ENCODE measurements around the gene TMUB1. TPM values are rescaled to one million over a fixed set of nuclear protein-coding genes. Genes with fewer than 3 reads are reported as not detected.
"Not testable (repeated sequence)": the region's sequence is repeated elsewhere in the genome, so short reads cannot be mapped to it uniquely, and the experiment has no call there.

The TMUB1 gene
- total RNA-seq, 1 donor from 2014 or later = 12.5 TPM

- H3K27ac ChIP-seq (ENCODE audit: low read depth, low read length) = no peak overlapping the region
- no peaks in the 10 kb centered on the region for H3K9me3 ChIP-seq (ENCODE audit: control insufficient read depth in 3 of 3, low read length in 3 of 3)
- H3K9ac ChIP-seq (ENCODE audit: low read depth in 1 of 3, low read length in 3 of 3) = no peak overlapping the region
- peaks cover 6 to 21% (median 20%) of the 10 kb centered on the region in 3 donors for H3K36me3 ChIP-seq (ENCODE audit: control insufficient read depth in 3 of 3, insufficient read depth in 3 of 3, low read length in 3 of 3)
- no peaks in the 10 kb centered on the region for H3K4me1 ChIP-seq (ENCODE audit: control insufficient read depth in 3 of 3, insufficient read depth in 3 of 3, low read length in 3 of 3)
- no peak overlapping the region for H3K4me3 ChIP-seq (ENCODE audit: low read length in 3 of 3)
- H3K27me3 ChIP-seq (ENCODE audit: control insufficient read depth in 3 of 3, insufficient read depth in 3 of 3, low read length in 3 of 3) = peaks cover 0 to 7% (median 4%) of the 10 kb centered on the region in 3 donors
Measured at GRCh38 chr7:151045262-151045661, 38.0 kb downstream of the TMUB1 start.

GRCh38 chr7:151043959-151044358, 39.3 kb downstream of the TMUB1 start:
- Histone ChIP-seq H3K27ac (ENCODE audit: low read depth, low read length) (no peak overlapping the region), H3K36me3 (ENCODE audit: control insufficient read depth in 3 of 3, insufficient read depth in 3 of 3, low read length in 3 of 3) (peaks cover 6 to 21% (median 20%) of the 10 kb centered on the region in 3 donors), H3K4me3 (ENCODE audit: low read length in 3 of 3) (no peak overlapping the region), H3K4me1 (ENCODE audit: control insufficient read depth in 3 of 3, insufficient read depth in 3 of 3, low read length in 3 of 3) (peaks cover 4 to 9% (median 5%) of the 10 kb centered on the region in 3 donors), H3K9ac (ENCODE audit: low read depth in 1 of 3, low read length in 3 of 3) (no peak overlapping the region), H3K27me3 (ENCODE audit: control insufficient read depth in 3 of 3, insufficient read depth in 3 of 3, low read length in 3 of 3) (no peaks in the 10 kb centered on the region), H3K9me3 (ENCODE audit: control insufficient read depth in 3 of 3, low read length in 3 of 3) (no peaks in the 10 kb centered on the region)

GRCh38 chr7:151043449-151043848, 39.8 kb downstream of the TMUB1 start:
- not testable (repeated sequence) for H3K9ac ChIP-seq (ENCODE audit: low read depth in 1 of 3, low read length in 3 of 3); H3K27ac ChIP-seq (ENCODE audit: low read depth, low read length); H3K4me3 ChIP-seq (ENCODE audit: low read length in 3 of 3); H3K27me3 ChIP-seq (ENCODE audit: control insufficient read depth in 3 of 3, insufficient read depth in 3 of 3, low read length in 3 of 3); H3K9me3 ChIP-seq (ENCODE audit: control insufficient read depth in 3 of 3, low read length in 3 of 3)
- peaks cover 6 to 24% (median 21%) of the 10 kb centered on the region in 3 donors for H3K36me3 ChIP-seq (ENCODE audit: control insufficient read depth in 3 of 3, insufficient read depth in 3 of 3, low read length in 3 of 3)
- H3K4me1 ChIP-seq (ENCODE audit: control insufficient read depth in 3 of 3, insufficient read depth in 3 of 3, low read length in 3 of 3) = peaks cover 7 to 14% (median 8%) of the 10 kb centered on the region in 3 donors

GRCh38 chr7:151040616-151041375, 42.5 kb downstream of the TMUB1 start:
- H3K27ac ChIP-seq (ENCODE audit: low read depth, low read length) = no peak overlapping the region
- no peaks in the 10 kb centered on the region for H3K9me3 ChIP-seq (ENCODE audit: control insufficient read depth in 3 of 3, low read length in 3 of 3)
- peaks cover 19 to 39% (median 31%) of the 10 kb centered on the region in 3 donors for H3K36me3 ChIP-seq (ENCODE audit: control insufficient read depth in 3 of 3, insufficient read depth in 3 of 3, low read length in 3 of 3)
- H3K9ac ChIP-seq (ENCODE audit: low read depth in 1 of 3, low read length in 3 of 3) = no peak overlapping the region
- no peak overlapping the region for H3K4me3 ChIP-seq (ENCODE audit: low read length in 3 of 3)
- no peaks in the 10 kb centered on the region for H3K27me3 ChIP-seq (ENCODE audit: control insufficient read depth in 3 of 3, insufficient read depth in 3 of 3, low read length in 3 of 3)
- H3K4me1 ChIP-seq (ENCODE audit: control insufficient read depth in 3 of 3, insufficient read depth in 3 of 3, low read length in 3 of 3) = peaks cover 7 to 14% (median 8%) of the 10 kb centered on the region in 3 donors

- no peaks in the 10 kb centered on the region for H3K27me3 ChIP-seq (ENCODE audit: control insufficient read depth in 3 of 3, insufficient read depth in 3 of 3, low read length in 3 of 3)
- peaks cover 27 to 47% (median 38%) of the 10 kb centered on the region in 3 donors for H3K36me3 ChIP-seq (ENCODE audit: control insufficient read depth in 3 of 3, insufficient read depth in 3 of 3, low read length in 3 of 3)
- no peak overlapping the region for H3K27ac ChIP-seq (ENCODE audit: low read depth, low read length)
- no peak overlapping the region for H3K4me3 ChIP-seq (ENCODE audit: low read length in 3 of 3)
- H3K4me1 ChIP-seq (ENCODE audit: control insufficient read depth in 3 of 3, insufficient read depth in 3 of 3, low read length in 3 of 3) = peaks cover 14 to 21% (median 15%) of the 10 kb centered on the region in 3 donors
- H3K9ac ChIP-seq (ENCODE audit: low read depth in 1 of 3, low read length in 3 of 3) = no peak overlapping the region
- no peaks in the 10 kb centered on the region for H3K9me3 ChIP-seq (ENCODE audit: control insufficient read depth in 3 of 3, low read length in 3 of 3)
Measured at GRCh38 chr7:151039850-151040548, 43.3 kb downstream of the TMUB1 start.

- Histone ChIP-seq H3K9me3 (ENCODE audit: control insufficient read depth in 3 of 3, low read length in 3 of 3) (no peaks in the 10 kb centered on the region), H3K36me3 (ENCODE audit: control insufficient read depth in 3 of 3, insufficient read depth in 3 of 3, low read length in 3 of 3) (peaks cover 28 to 50% (median 41%) of the 10 kb centered on the region in 3 donors), H3K9ac (ENCODE audit: low read depth in 1 of 3, low read length in 3 of 3) (no peak overlapping the region), H3K27me3 (ENCODE audit: control insufficient read depth in 3 of 3, insufficient read depth in 3 of 3, low read length in 3 of 3) (no peaks in the 10 kb centered on the region), H3K27ac (ENCODE audit: low read depth, low read length) (peak overlapping the region; percentile 23), H3K4me1 (ENCODE audit: control insufficient read depth in 3 of 3, insufficient read depth in 3 of 3, low read length in 3 of 3) (peaks cover 22 to 29% (median 23%) of the 10 kb centered on the region in 3 donors), H3K4me3 (ENCODE audit: low read length in 3 of 3) (no peak overlapping the region)
Measured at GRCh38 chr7:151038951-151039849, 44.1 kb downstream of the TMUB1 start.

GRCh38 chr7:151035902-151036301, 47.4 kb downstream of the TMUB1 start:
- Histone ChIP-seq H3K4me3 (ENCODE audit: low read length in 3 of 3) (no peak overlapping the region), H3K4me1 (ENCODE audit: control insufficient read depth in 3 of 3, insufficient read depth in 3 of 3, low read length in 3 of 3) (peaks cover 23 to 31% (median 26%) of the 10 kb centered on the region in 3 donors), H3K27me3 (ENCODE audit: control insufficient read depth in 3 of 3, insufficient read depth in 3 of 3, low read length in 3 of 3) (no peaks in the 10 kb centered on the region), H3K36me3 (ENCODE audit: control insufficient read depth in 3 of 3, insufficient read depth in 3 of 3, low read length in 3 of 3) (peaks cover 33 to 39% (median 34%) of the 10 kb centered on the region in 3 donors), H3K9me3 (ENCODE audit: control insufficient read depth in 3 of 3, low read length in 3 of 3) (no peaks in the 10 kb centered on the region), H3K9ac (ENCODE audit: low read depth in 1 of 3, low read length in 3 of 3) (no peak overlapping the region), H3K27ac (ENCODE audit: low read depth, low read length) (no peak overlapping the region)

GRCh38 chr7:151035026-151035717, 48.1 kb downstream of the TMUB1 start:
- Histone ChIP-seq H3K36me3 (ENCODE audit: control insufficient read depth in 3 of 3, insufficient read depth in 3 of 3, low read length in 3 of 3) (peaks cover 33 to 39% (median 34%) of the 10 kb centered on the region in 3 donors), H3K9me3 (ENCODE audit: control insufficient read depth in 3 of 3, low read length in 3 of 3) (no peaks in the 10 kb centered on the region), H3K27me3 (ENCODE audit: control insufficient read depth in 3 of 3, insufficient read depth in 3 of 3, low read length in 3 of 3) (no peaks in the 10 kb centered on the region), H3K4me1 (ENCODE audit: control insufficient read depth in 3 of 3, insufficient read depth in 3 of 3, low read length in 3 of 3) (peaks cover 23 to 33% (median 26%) of the 10 kb centered on the region in 3 donors), H3K27ac (ENCODE audit: low read depth, low read length) (peak overlapping the region; percentile 31), H3K9ac (ENCODE audit: low read depth in 1 of 3, low read length in 3 of 3) (peak overlapping the region in 2 of 3 donors; percentile 43 to 68), H3K4me3 (ENCODE audit: low read length in 3 of 3) (no peak overlapping the region)

Data from skeletal muscle tissue (tissue), 4 donors.